ENCODE measurements around the gene PFN4. TPM values are rescaled to one million over a fixed set of nuclear protein-coding genes. Genes with fewer than 3 reads are reported as not detected.

Gene PFN4
- total and polyA plus RNA-seq, 2 of the 4 experiments (the other 2 are of a cell fraction), result 0.36 to 0.48 TPM

DNA sequence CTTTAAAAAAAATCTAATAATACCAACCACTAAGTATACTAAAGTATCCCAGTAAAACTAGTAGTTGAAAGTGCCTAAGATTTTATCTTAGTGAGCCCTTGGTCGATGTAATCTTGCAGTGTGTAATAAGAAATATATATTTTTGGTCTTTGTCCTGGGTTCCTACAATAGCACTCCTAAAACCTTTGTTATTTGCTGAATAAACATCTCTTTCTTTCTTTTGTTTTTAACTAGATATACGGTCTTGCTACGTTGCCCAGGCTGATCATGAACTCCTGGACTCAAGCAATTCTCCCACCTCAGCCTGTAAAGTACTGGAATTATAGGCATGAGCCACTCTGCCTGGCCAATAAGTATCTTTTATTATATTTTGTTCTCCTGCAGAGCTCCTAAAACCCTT is 36.1 kb downstream of the PFN4 start:
- Histone ChIP-seq H4K20me1 (ENCODE audit: insufficient read depth, low read length) (no peaks in the 10 kb centered on the region), H3K36me3 (ENCODE audit: control insufficient read depth, insufficient read depth, low read length) (peaks cover 9% of the 10 kb centered on the region), H3K79me1 (ENCODE audit: low read depth in 1 of 2, low read length in 2 of 2) (peaks cover 12 to 25% of the 10 kb centered on the region in 2 experiments), H4K8ac (ENCODE audit: low read depth in 2 of 2, low read length in 2 of 2) (no peak overlapping the region), H3K27me3 (ENCODE audit: control insufficient read depth, insufficient read depth, low read length) (no peaks in the 10 kb centered on the region), H2BK5ac (ENCODE audit: low read depth, low read length, poor library complexity, severe bottlenecking) (no peak overlapping the region), H2BK120ac (ENCODE audit: low read depth, low read length) (no peak overlapping the region), H3K4me3 (ENCODE audit: insufficient read depth, low read depth, low read length) (no peak overlapping the region), H3K18ac (ENCODE audit: low read depth, low read length) (no peak overlapping the region), H3K4ac (ENCODE audit: low read depth, low read length) (no peak overlapping the region), H2BK20ac (ENCODE audit: low read depth, low read length) (no peak overlapping the region), H3K23ac (ENCODE audit: low read depth, low read length) (no peak overlapping the region), H2BK15ac (ENCODE audit: low read depth, low read length) (no peak overlapping the region), H4K91ac (ENCODE audit: insufficient read depth, low read depth, low read length) (no peak overlapping the region), H4K5ac (ENCODE audit: low read depth, low read length) (no peak overlapping the region), H2AK5ac (ENCODE audit: low read depth, low read length) (no peak overlapping the region), H3K9me1 (ENCODE audit: insufficient read depth, low read length) (peaks cover 11% of the 10 kb centered on the region), H2AFZ (replicated peaks; ENCODE audit: low read length, poor library complexity) (no peak overlapping the region), H3K56ac (ENCODE audit: extremely low read depth, insufficient read depth, low read length) (no peak overlapping the region), H3K4me1 (ENCODE audit: control insufficient read depth, insufficient read depth, low read length) (peaks cover 4% of the 10 kb centered on the region; the same call in 1 of the 2 replicates), H3K27ac (ENCODE audit: insufficient read depth, low read length) (no peak overlapping the region), H2AK9ac (replicated peaks; ENCODE audit: low read depth, low read length, poor library complexity) (no peak overlapping the region), H3K9ac (ENCODE audit: low read depth, low read length) (no peak overlapping the region), H3K4me2 (ENCODE audit: low read depth, low read length) (no peak overlapping the region), H3K14ac (replicated peaks; ENCODE audit: low read depth, low read length) (no peak overlapping the region), H3K9me3 (ENCODE audit: control insufficient read depth, insufficient read depth, low read length) (no peaks in the 10 kb centered on the region)
- intact Hi-C loops (cut with micrococcal nuclease) (no loop called here), in situ Hi-C loops (cut with MboI; ENCODE audit: low sequenced_read_pairs) (no loop called here), dilution Hi-C loops (cut with HindIII; ENCODE audit: low sequenced_read_pairs, unreplicated experiment) (no loop called here)
- no TSS peak for BruUV-seq (replicated peaks)
- ChIA-PET CTCF (no interaction called here), POLR2A (ENCODE audit: unreplicated experiment) (no interaction called here)
- no peak for TF ChIP-seq CTCF (conservative IDR thresholded peaks at IDR 0.05; ENCODE audit: low read depth, low read length)
- TF ChIP-seq MXI1 (IDR thresholded peaks at IDR 0.05; ENCODE audit: borderline replicate concordance, low read depth, low read length), result no peak
- TF ChIP-seq, protein P1, sequence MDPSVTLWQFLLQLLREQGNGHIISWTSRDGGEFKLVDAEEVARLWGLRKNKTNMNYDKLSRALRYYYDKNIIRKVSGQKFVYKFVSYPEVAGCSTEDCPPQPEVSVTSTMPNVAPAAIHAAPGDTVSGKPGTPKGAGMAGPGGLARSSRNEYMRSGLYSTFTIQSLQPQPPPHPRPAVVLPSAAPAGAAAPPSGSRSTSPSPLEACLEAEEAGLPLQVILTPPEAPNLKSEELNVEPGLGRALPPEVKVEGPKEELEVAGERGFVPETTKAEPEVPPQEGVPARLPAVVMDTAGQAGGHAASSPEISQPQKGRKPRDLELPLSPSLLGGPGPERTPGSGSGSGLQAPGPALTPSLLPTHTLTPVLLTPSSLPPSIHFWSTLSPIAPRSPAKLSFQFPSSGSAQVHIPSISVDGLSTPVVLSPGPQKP (IDR thresholded peaks at IDR 0.05; ENCODE audit: borderline replicate concordance, low read depth, low read length), result no peak
- no peak for TF ChIP-seq RCOR1 (IDR thresholded peaks at IDR 0.05; ENCODE audit: insufficient replicate concordance, low read length)
- TF ChIP-seq, protein P2, sequence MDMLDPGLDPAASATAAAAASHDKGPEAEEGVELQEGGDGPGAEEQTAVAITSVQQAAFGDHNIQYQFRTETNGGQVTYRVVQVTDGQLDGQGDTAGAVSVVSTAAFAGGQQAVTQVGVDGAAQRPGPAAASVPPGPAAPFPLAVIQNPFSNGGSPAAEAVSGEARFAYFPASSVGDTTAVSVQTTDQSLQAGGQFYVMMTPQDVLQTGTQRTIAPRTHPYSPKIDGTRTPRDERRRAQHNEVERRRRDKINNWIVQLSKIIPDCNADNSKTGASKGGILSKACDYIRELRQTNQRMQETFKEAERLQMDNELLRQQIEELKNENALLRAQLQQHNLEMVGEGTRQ (IDR thresholded peaks at IDR 0.05; ENCODE audit: low read depth, low read length), result no peak
- TF ChIP-seq POLR2A (IDR thresholded peaks at IDR 0.05; ENCODE audit: low read depth, low read length), result no peak
- TF ChIP-seq CHD1 (IDR thresholded peaks at IDR 0.05; ENCODE audit: low read depth, low read length), result no peak
- no peak for TF ChIP-seq BHLHE40 (IDR thresholded peaks at IDR 0.05; ENCODE audit: low read depth, low read length)
- no peak for TF ChIP-seq MAZ (IDR thresholded peaks at IDR 0.05; ENCODE audit: borderline replicate concordance, low read depth, low read length)
- TF ChIP-seq RFX5 (IDR thresholded peaks at IDR 0.05; ENCODE audit: low read depth, low read length), result no peak
- TF ChIP-seq RAD21 (IDR thresholded peaks at IDR 0.05; ENCODE audit: low read length), result no peak
- TF ChIP-seq NFE2L2 (IDR thresholded peaks at IDR 0.05; ENCODE audit: low read depth, low read length), result no peak
- no peak for TF ChIP-seq FOS (IDR thresholded peaks at IDR 0.05; ENCODE audit: low read depth, low read length)
- no peak for TF ChIP-seq CEBPB (IDR thresholded peaks at IDR 0.05; ENCODE audit: low read depth, low read length)
- no peak for TF ChIP-seq MAFK (IDR thresholded peaks at IDR 0.05; ENCODE audit: low read depth, low read length)
- no peak for TF ChIP-seq SMC3 (IDR thresholded peaks at IDR 0.05; ENCODE audit: low read depth, low read length)
- ATAC-seq (ENCODE audit: low read depth) (no peak), DNase-seq (no peak)
- no CpG with 5 or more reads among the region's 3 CpGs for WGBS, 2 experiments (ENCODE audit: extremely low coverage in 2 of 2, insufficient read length in 1 of 2)
